ENCODE measurements around the gene BRD2. TPM values are rescaled to one million over a fixed set of nuclear protein-coding genes. Genes with fewer than 3 reads are reported as not detected.
A peak's percentile ranks its signal among the peaks of the same experiment; 100 is the strongest.

BRD2 gene
- total and polyA plus RNA-seq, 9 of the 15 experiments (the other 6 are each of a cell fraction or from before 2014, with no cell fraction given) = 19.0 to 252 (median 181) TPM

GRCh38 chr6:32967151-32968091 lies 973 bp upstream of the BRD2 start (continued):
- TF ChIP-seq ZNF277 (CRISPR knock-in tag; IDR thresholded peaks at IDR 0.05; ENCODE audit: borderline replicate concordance) (no peak), DPF2 (IDR thresholded peaks at IDR 0.05) (no peak), NR1H2 (CRISPR knock-in tag; IDR thresholded peaks at IDR 0.05) (peak; percentile 74), SMARCC2 (IDR thresholded peaks at IDR 0.05; ENCODE audit: low read depth) (peak; percentile 22; the same call in 1 of the 2 replicates), NFATC3 (IDR thresholded peaks at IDR 0.05) (no peak; the same call in 1 of the 2 replicates), ZNF76 (CRISPR knock-in tag; IDR thresholded peaks at IDR 0.05; ENCODE audit: borderline replicate concordance) (no peak), RBM15 (IDR thresholded peaks at IDR 0.05; ENCODE audit: insufficient read depth, low read length) (no peak), RCOR1 (IDR thresholded peaks at IDR 0.05; ENCODE audit: borderline replicate concordance in 1 of 2, low read depth in 2 of 2, low read length in 2 of 2) (peak in 1 of 2 experiments; percentile 91; a peak in 2 of 4 replicates), NFRKB (IDR thresholded peaks at IDR 0.05; ENCODE audit: low read depth) (no peak), TAL1 (IDR thresholded peaks at IDR 0.05) (no peak), TFAM (CRISPR knock-in tag; conservative IDR thresholded peaks at IDR 0.05) (no peak), CCNT2 (IDR thresholded peaks at IDR 0.05; ENCODE audit: borderline replicate concordance, extremely low read depth, insufficient read length, low read depth, low read length) (no peak), JUNB (CRISPR knock-in tag; conservative IDR thresholded peaks at IDR 0.05) (no peak), HLTF (IDR thresholded peaks at IDR 0.05) (0 out of 2 replicates have a peak, but pooled peaks have one; percentile 57), SMAD3 (CRISPR knock-in tag; conservative IDR thresholded peaks at IDR 0.05) (peak; percentile 36; the same call in 1 of the 2 replicates), PHF21A (IDR thresholded peaks at IDR 0.05; ENCODE audit: borderline replicate concordance, low read depth) (peak; percentile 63; the same call in 1 of the 2 replicates), HCFC1 (IDR thresholded peaks at IDR 0.05; ENCODE audit: low read depth, low read length) (no peak), ATF4 (CRISPR knock-in tag; IDR thresholded peaks at IDR 0.05) (0 out of 2 replicates have a peak, but pooled peaks have one; percentile 6), RERE (CRISPR knock-in tag; IDR thresholded peaks at IDR 0.05; ENCODE audit: borderline replicate concordance) (no peak), PYGO2 (tag; IDR thresholded peaks at IDR 0.05) (no peak), PURB (CRISPR knock-in tag; IDR thresholded peaks at IDR 0.05; ENCODE audit: low read depth) (no peak)

All from K562 (cell line).